ENCODE data around the gene MAGI2.
"Not testable (repeated sequence)": the region's sequence is repeated elsewhere in the genome, so short reads cannot be mapped to it uniquely, and the experiment has no call there.

Gene MAGI2

GRCh38 chr7:79130715-79131114, 322.8 kb downstream of the MAGI2 start:
- no peak for DNase-seq

- no peak for DNase-seq
Measured at GRCh38 chr7:79124331-79124730, 329.1 kb downstream of the MAGI2 start.

- DNase-seq, result no peak
Measured at GRCh38 chr7:79118143-79118542, 335.3 kb downstream of the MAGI2 start.

GRCh38 chr7:79096361-79096805, 357.1 kb downstream of the MAGI2 start:
- DNase-seq, result no peak

- DNase-seq, result no peak
Measured at GRCh38 chr7:79093421-79093820, 360.0 kb downstream of the MAGI2 start.

- no peak for DNase-seq
Measured at GRCh38 chr7:79091661-79092060, 361.8 kb downstream of the MAGI2 start.

GRCh38 chr7:79091011-79091410, 362.5 kb downstream of the MAGI2 start:
- DNase-seq, result no peak

GRCh38 chr7:79090543-79090942, 362.9 kb downstream of the MAGI2 start:
- DNase-seq, result no peak

- DNase-seq, result no peak
Measured at GRCh38 chr7:79084423-79084822, 369.0 kb downstream of the MAGI2 start.

- no peak for DNase-seq
Measured at GRCh38 chr7:79079919-79080554, 373.4 kb downstream of the MAGI2 start.

GRCh38 chr7:79078273-79078672, 375.2 kb downstream of the MAGI2 start:
- DNase-seq, result no peak

- not testable (repeated sequence) for DNase-seq
Measured at GRCh38 chr7:79071187-79071586, 382.3 kb downstream of the MAGI2 start.

- DNase-seq, result no peak
Measured at GRCh38 chr7:79064187-79064823, 389.2 kb downstream of the MAGI2 start.

- DNase-seq, result no peak
Measured at GRCh38 chr7:79063019-79063698, 390.3 kb downstream of the MAGI2 start.

GRCh38 chr7:79060498-79060897, 393.0 kb downstream of the MAGI2 start:
- DNase-seq, result no peak

GRCh38 chr7:79055722-79056415, 397.6 kb downstream of the MAGI2 start:
- DNase-seq, result no peak

- no peak for DNase-seq
Measured at GRCh38 chr7:79051915-79052314, 401.6 kb downstream of the MAGI2 start.

- DNase-seq, result no peak
Measured at GRCh38 chr7:79050603-79051002, 402.9 kb downstream of the MAGI2 start.

- DNase-seq, result no peak
Measured at GRCh38 chr7:79046061-79046460, 407.4 kb downstream of the MAGI2 start.

- no peak for DNase-seq
Measured at GRCh38 chr7:79037001-79037400, 416.5 kb downstream of the MAGI2 start.

GRCh38 chr7:79036356-79036755, 417.1 kb downstream of the MAGI2 start:
- no peak for DNase-seq

GRCh38 chr7:79035858-79036257, 417.6 kb downstream of the MAGI2 start:
- DNase-seq, result no peak

- no peak for DNase-seq
Measured at GRCh38 chr7:79034730-79035129, 418.7 kb downstream of the MAGI2 start.

- not testable (repeated sequence) for DNase-seq
Measured at GRCh38 chr7:79019711-79020110, 433.8 kb downstream of the MAGI2 start.
